H9 (cell line): ENCODE measurements around the gene ABCA3. TPM values are rescaled to one million over a fixed set of nuclear protein-coding genes. Genes with fewer than 3 reads are reported as not detected.

ENCODE experiments used
- DNase-seq: peaks from one replicate; pipeline ENCODE4 v3.0.0-alpha.2; 2017
- H2AFZ ChIP-seq: one replicate; pipeline ENCODE4 v1.6.1; 2013; ENCODE audit warnings: mild to moderate bottlenecking, low read length, control low read depth, moderate library complexity
- H2AK5ac ChIP-seq: 2 replicates; pipeline ENCODE4 v1.6.1; 2013; ENCODE audit warnings: low read length, control low read depth, mixed read lengths; ENCODE audit not compliant: insufficient read length
- H2BK120ac ChIP-seq: one replicate; pipeline ENCODE4 v1.6.1; 2013; ENCODE audit warnings: low read depth, mild to moderate bottlenecking, low read length, control low read depth, inconsistent platforms; ENCODE audit not compliant: poor library complexity, severe bottlenecking
- H2BK12ac ChIP-seq: 2 replicates; pipeline ENCODE4 v1.6.1; 2013; ENCODE audit warnings: low read length, control low read depth, mixed read lengths, low read depth; ENCODE audit not compliant: insufficient read length
- H2BK15ac ChIP-seq: 2 replicates; pipeline ENCODE4 v1.6.1; 2013; ENCODE audit warnings: low read depth, low read length, control low read depth
- H2BK20ac ChIP-seq: one replicate; pipeline ENCODE4 v1.6.1; 2013; ENCODE audit warnings: low read depth, mild to moderate bottlenecking, low read length, control low read depth, inconsistent platforms; ENCODE audit not compliant: poor library complexity, severe bottlenecking
- H2BK5ac ChIP-seq: 2 replicates; pipeline ENCODE4 v1.6.1; 2013; ENCODE audit warnings: low read length, control low read depth, mixed read lengths; ENCODE audit not compliant: insufficient read length
- H3K14ac ChIP-seq: 2 replicates; pipeline ENCODE4 v1.6.1; 2013; ENCODE audit warnings: low read length, control low read depth; ENCODE audit not compliant: insufficient read depth
- H3K18ac ChIP-seq: 2 replicates; pipeline ENCODE4 v1.6.1; 2013; ENCODE audit warnings: low read depth, mild to moderate bottlenecking, mixed read lengths, low read length, control low read depth; ENCODE audit not compliant: insufficient read length
- H3K23ac ChIP-seq: 2 replicates; pipeline ENCODE4 v1.6.1; 2013; ENCODE audit warnings: low read length, control low read depth, mixed read lengths, low read depth; ENCODE audit not compliant: insufficient read length
- H3K23me2 ChIP-seq: 2 replicates; pipeline ENCODE4 v1.6.1; 2013; ENCODE audit warnings: low read depth, mild to moderate bottlenecking, mixed read lengths, low read length, control low read depth; ENCODE audit not compliant: insufficient read length, poor library complexity, severe bottlenecking
- H3K27ac ChIP-seq: 2 replicates; pipeline ENCODE4 v1.5.1; 2013; ENCODE audit warnings: low read length, control low read depth, mixed read lengths, low read depth; ENCODE audit not compliant: insufficient read length
- H3K27me3 ChIP-seq: 2 replicates; pipeline ENCODE4 v1.6.1; 2013; ENCODE audit warnings: low read length, control low read depth, inconsistent platforms; ENCODE audit not compliant: insufficient read depth
- H3K4ac ChIP-seq: 2 replicates; pipeline ENCODE4 v1.6.1; 2013; ENCODE audit warnings: low read depth, mild to moderate bottlenecking, control low read depth, inconsistent platforms, low read length, moderate library complexity
- H3K4me1 ChIP-seq: 2 replicates; pipeline ENCODE4 v1.6.1; 2013; ENCODE audit warnings: low read length, control low read depth, inconsistent platforms; ENCODE audit not compliant: insufficient read depth
- H3K4me2 ChIP-seq: 2 replicates; pipeline ENCODE4 v1.6.1; 2013; ENCODE audit warnings: low read length, control low read depth, mixed read lengths; ENCODE audit not compliant: insufficient read length, insufficient read depth
- H3K56ac ChIP-seq: 2 replicates; pipeline ENCODE4 v1.6.1; 2013; ENCODE audit warnings: low read depth, mild to moderate bottlenecking, mixed read lengths, low read length, control low read depth; ENCODE audit not compliant: insufficient read length
- H3K79me1 ChIP-seq: 2 replicates; pipeline ENCODE4 v1.6.1; 2013; ENCODE audit warnings: low read depth, mild to moderate bottlenecking, moderate library complexity, low read length, control low read depth, inconsistent platforms; ENCODE audit not compliant: insufficient read depth, poor library complexity, severe bottlenecking
- H3K79me2 ChIP-seq: 2 replicates; pipeline ENCODE4 v1.6.1; 2013; ENCODE audit warnings: low read length, control low read depth, inconsistent platforms; ENCODE audit not compliant: insufficient read depth
- H3K9ac ChIP-seq: 2 replicates; pipeline ENCODE4 v1.6.1; 2013; ENCODE audit warnings: low read length, control low read depth, mixed read lengths; ENCODE audit not compliant: insufficient read length; ENCODE audit errors: extremely low read depth
- H3K9me3 ChIP-seq: one replicate; pipeline ENCODE4 v1.6.1; 2013; ENCODE audit warnings: low read depth, low read length, inconsistent platforms; ENCODE audit not compliant: control insufficient read depth
- H3T11ph ChIP-seq: one replicate; pipeline ENCODE4 v1.6.1; 2013; ENCODE audit warnings: mild to moderate bottlenecking, low read length, control low read depth, inconsistent platforms
- H4K20me1 ChIP-seq: one replicate; pipeline ENCODE4 v1.6.1; 2013; ENCODE audit not compliant: control insufficient read depth, insufficient read length, insufficient read depth
- H4K5ac ChIP-seq: 2 replicates; pipeline ENCODE4 v1.6.1; 2013; ENCODE audit warnings: low read depth, mild to moderate bottlenecking, mixed read lengths, low read length, control low read depth; ENCODE audit not compliant: insufficient read length
- H4K8ac ChIP-seq: replicated peaks from 2 replicates; pipeline ENCODE4 v1.6.1; 2013; ENCODE audit warnings: low read length, control low read depth, mixed read lengths, low read depth; ENCODE audit not compliant: insufficient read length
- H4K91ac ChIP-seq: 2 replicates; pipeline ENCODE4 v1.6.1; 2013; ENCODE audit warnings: low read depth, mild to moderate bottlenecking, moderate library complexity, mixed read lengths, low read length, control low read depth; ENCODE audit not compliant: insufficient read length
- H3K27ac Mint-ChIP-seq, 3 experiments: 2 replicates in 2 of 3; 3 replicates in 1 of 3; pipeline ENCODE4 v1.8.0; 2020 to 2021; ENCODE audit warnings: mixed read lengths in 3 of 3, mild to moderate bottlenecking in 1 of 3, moderate library complexity in 1 of 3
- H3K27me3 Mint-ChIP-seq: 2 replicates; pipeline ENCODE4 v1.8.0; 2021; ENCODE audit warnings: low read depth, mild to moderate bottlenecking, moderate library complexity, mixed read lengths
- H3K36me3 Mint-ChIP-seq, 3 experiments: 2 replicates in 2 of 3; 3 replicates in 1 of 3; pipeline ENCODE4 v1.8.0; 2020 to 2021; ENCODE audit warnings: low read depth in 3 of 3, mixed read lengths in 3 of 3; ENCODE audit not compliant: insufficient read depth in 1 of 3
- H3K4me1 Mint-ChIP-seq, 2 experiments: 2 replicates each; pipeline ENCODE4 v1.8.0; 2020; ENCODE audit warnings: mixed read lengths in 2 of 2
- H3K4me3 Mint-ChIP-seq, 2 experiments: 2 replicates in 1 of 2; 3 replicates in 1 of 2; pipeline ENCODE4 v1.8.0; 2020 to 2021; ENCODE audit warnings: mild to moderate bottlenecking in 2 of 2, mixed read lengths in 2 of 2, moderate library complexity in 1 of 2
- H3K9me3 Mint-ChIP-seq, 2 experiments: 2 replicates in 1 of 2; 3 replicates in 1 of 2; pipeline ENCODE4 v1.8.0; 2020; ENCODE audit warnings: mild to moderate bottlenecking in 2 of 2, mixed read lengths in 2 of 2, moderate library complexity in 1 of 2
- CTCF ChIP-seq: fragments of 200-600 bp; sonication (generic); conservative IDR thresholded peaks from 3 replicates; pipeline ENCODE4 v1.8.0; 2021; ENCODE audit warnings: antibody characterized with exemption, mild to moderate bottlenecking
- WGBS: extraction: QIAGEN DNeasy Blood & Tissue Kit; methylation state at CpG from one replicate; pipeline ENCODE4 v1.1.7; 2013; ENCODE audit warnings: missing lambda C conversion rate, low lambda C conversion rate, mixed read lengths; ENCODE audit not compliant: insufficient read length; ENCODE audit errors: extremely low coverage; 5-methylcytosine and 5-hydroxymethylcytosine counted together
- total RNA-seq: library from RNA; stranded (reverse); gene quantifications from 2 replicates; pipeline ENCODE4 v1.2.1, GENCODE V29; 2021

ABCA3 gene
- total RNA-seq, 1 experiment from 2014 or later = 8.0 TPM

- H2AK5ac ChIP-seq = no peak overlapping the region
- DNase-seq = no peak
- no peaks in the 10 kb centered on the region for H3K27me3 ChIP-seq
- Mint-ChIP-seq H3K4me1 (0 out of 4 replicates have a peak, but pooled peaks cover 0 to 2% of the 10 kb centered on the region in 2 experiments), H3K27ac (no peak overlapping the region; a peak in 1 of 7 replicates), H3K27me3 (peaks cover 23% of the 10 kb centered on the region), H3K4me3 (no peak overlapping the region), H3K9me3 (no peaks in the 10 kb centered on the region), H3K36me3 (no peaks in the 10 kb centered on the region; a peak in 2 of 7 replicates)
- H3K4me2 ChIP-seq = no peak overlapping the region
- no peak overlapping the region for H4K5ac ChIP-seq
- H3K9me3 ChIP-seq = no peaks in the 10 kb centered on the region
- no peaks in the 10 kb centered on the region for H3K4me1 ChIP-seq
- H3K4ac ChIP-seq = no peak overlapping the region
- H3K9ac ChIP-seq = no peak overlapping the region
- no peak overlapping the region; the same call in 1 of the 2 replicates for H2BK15ac ChIP-seq
- no peaks in the 10 kb centered on the region for H3K23me2 ChIP-seq
- H2BK20ac ChIP-seq = no peak overlapping the region
- H3K79me1 ChIP-seq = no peaks in the 10 kb centered on the region
- no peak overlapping the region for H4K8ac ChIP-seq
- H2BK120ac ChIP-seq = no peak overlapping the region
- H3K56ac ChIP-seq = no peak overlapping the region
- H2BK12ac ChIP-seq = no peak overlapping the region
- H3K18ac ChIP-seq = no peak overlapping the region
- H4K91ac ChIP-seq = no peak overlapping the region
- no peak overlapping the region for H3T11ph ChIP-seq
- H3K79me2 ChIP-seq = no peaks in the 10 kb centered on the region
- H4K20me1 ChIP-seq = no peaks in the 10 kb centered on the region
- no peak overlapping the region for H3K14ac ChIP-seq
- WGBS = no CpG with 5 or more reads among the region's 23 CpGs
- no peak overlapping the region for H3K27ac ChIP-seq
- H3K23ac ChIP-seq = no peak overlapping the region
- H2AFZ ChIP-seq = no peak overlapping the region
- no peak overlapping the region for H2BK5ac ChIP-seq
- TF ChIP-seq CTCF = no peak
These were observed 9.2 kb downstream of the ABCA3 start for GRCh38 chr16:2331199-2331930.
